Measurements from ENCODE around the gene PTPRN2. TPM values are rescaled to one million over a fixed set of nuclear protein-coding genes. Genes with fewer than 3 reads are reported as not detected.

Gene PTPRN2
- total and polyA plus RNA-seq, 2 of the 8 experiments (the other 6 are each of a cell fraction or from before 2014, with no cell fraction given): 2.6 to 4.5 TPM

DNA sequence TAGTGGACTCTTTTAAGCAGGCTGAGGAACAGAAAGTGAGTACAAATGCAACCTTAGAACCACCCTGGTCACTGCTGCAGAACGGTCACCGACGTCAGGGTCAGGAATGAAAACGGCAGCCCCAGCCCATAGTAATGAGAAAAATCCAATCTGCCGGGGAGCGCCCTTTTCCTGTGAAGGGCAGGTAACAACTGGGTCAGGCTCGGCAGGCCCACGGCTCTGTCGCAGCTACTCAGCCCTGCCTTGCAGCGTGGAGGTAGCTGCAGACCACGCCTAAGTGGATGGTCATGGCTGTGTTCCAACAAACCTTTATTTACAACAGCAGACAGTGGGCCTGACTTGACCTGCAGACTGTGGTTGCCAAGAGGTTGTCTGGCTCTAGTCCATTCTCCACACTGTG lies 687.6 kb downstream of the PTPRN2 start (continued):
- TF ChIP-seq RXRA (IDR thresholded peaks at IDR 0.05; ENCODE audit: insufficient read depth, low read depth, low read length) (no peak), NANOG (IDR thresholded peaks at IDR 0.05; ENCODE audit: insufficient read depth, low read depth, low read length, poor library complexity, severe bottlenecking) (no peak), SP2 (IDR thresholded peaks at IDR 0.05; ENCODE audit: low read length) (no peak), PHF8 (conservative IDR thresholded peaks at IDR 0.05; ENCODE audit: low read depth, low read length) (no peak)

Data from H1 (cell line).